Measurements from ENCODE around the gene GABARAP.

- TF ChIP-seq CTCF (IDR thresholded peaks at IDR 0.05) (no peak), POLR2A (IDR thresholded peaks at IDR 0.05) (no peak)
Measured at GRCh38 chr17:7285679-7286078, 43.4 kb upstream of the GABARAP start.
